RWPE2 (cell line): ENCODE results near the gene BIRC5.

Source experiments
- ATAC-seq: fragments of 200-7000 bp; cut with Tn5 transposase; 3 replicates; pipeline ENCODE4 v1.9.1; 2021; ENCODE audit warnings: low read depth
- DNase-seq: peaks from one replicate; pipeline ENCODE4 v3.0.0-alpha.2; 2020; ENCODE audit warnings: low spot score
- H3K27ac ChIP-seq: fragments of 450-650 bp; 2 replicates; pipeline ENCODE4 v1.5.1; 2017; ENCODE audit warnings: mild to moderate bottlenecking; ENCODE audit not compliant: poor library complexity, severe bottlenecking
- H3K27me3 ChIP-seq: fragments of 250-450 bp; sonication (Bioruptor Pico); 2 replicates; pipeline ENCODE4 v1.5.1; 2021; ENCODE audit warnings: mild to moderate bottlenecking, moderate library complexity; ENCODE audit not compliant: insufficient read depth, poor library complexity, severe bottlenecking
- H3K36me3 ChIP-seq: fragments of 250-450 bp; sonication (Bioruptor Pico); 2 replicates; pipeline ENCODE4 v1.5.1; 2020; ENCODE audit warnings: low read depth, mild to moderate bottlenecking, moderate library complexity
- H3K4me1 ChIP-seq: fragments of 250-450 bp; sonication (Bioruptor Pico); 2 replicates; pipeline ENCODE4 v1.5.1; 2021; ENCODE audit warnings: mild to moderate bottlenecking, moderate library complexity; ENCODE audit not compliant: insufficient read depth, poor library complexity, severe bottlenecking
- H3K4me3 ChIP-seq: fragments of 250-450 bp; sonication (Bioruptor Pico); 2 replicates; pipeline ENCODE4 v1.5.1; 2021; ENCODE audit warnings: mild to moderate bottlenecking, moderate library complexity; ENCODE audit not compliant: severe bottlenecking
- H3K9me3 ChIP-seq: fragments of 250-450 bp; sonication (Bioruptor Pico); 2 replicates; pipeline ENCODE4 v1.5.1; 2021; ENCODE audit warnings: mild to moderate bottlenecking, moderate library complexity; ENCODE audit not compliant: severe bottlenecking
- CTCF ChIP-seq: fragments of 450-650 bp; IDR thresholded peaks from one replicate; pipeline ENCODE4 v1.5.1; 2017; ENCODE audit warnings: mild to moderate bottlenecking, moderate library complexity; ENCODE audit not compliant: poor library complexity, severe bottlenecking

The BIRC5 gene

GRCh38 chr17:78266231-78266631 lies 52.2 kb downstream of the BIRC5 start:
- no peak for TF ChIP-seq CTCF
- H3K27ac ChIP-seq = no peak overlapping the region
- no peak for ATAC-seq
- H3K36me3 ChIP-seq = no peaks in the 10 kb centered on the region
- H3K27me3 ChIP-seq = no peaks in the 10 kb centered on the region
- H3K4me3 ChIP-seq = no peak overlapping the region
- H3K4me1 ChIP-seq = no peaks in the 10 kb centered on the region
- no peak for DNase-seq
- H3K9me3 ChIP-seq = no peaks in the 10 kb centered on the region

DNA sequence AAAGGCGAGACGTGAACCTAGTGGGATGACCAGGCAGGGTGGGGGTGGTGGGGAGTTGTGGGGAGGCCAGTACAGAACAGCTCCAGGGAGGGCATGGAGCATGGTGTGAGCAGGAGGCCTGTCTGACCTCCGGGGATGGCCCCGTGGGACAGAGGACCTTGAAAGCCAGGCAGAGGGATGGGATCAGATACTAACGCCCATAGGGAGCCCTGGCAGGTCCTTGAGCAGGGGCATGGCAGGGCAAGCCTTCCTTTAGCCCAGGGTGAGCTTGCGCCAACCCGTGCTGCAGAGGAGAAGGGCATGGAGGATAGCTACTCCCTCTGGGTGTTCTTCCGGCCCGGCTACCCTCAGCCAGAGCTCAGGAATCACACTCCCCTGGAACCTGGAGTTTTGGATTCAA lies 52.7 kb downstream of the BIRC5 start:
- H3K36me3 ChIP-seq = no peaks in the 10 kb centered on the region
- H3K4me1 ChIP-seq = no peaks in the 10 kb centered on the region
- no peaks in the 10 kb centered on the region for H3K9me3 ChIP-seq
- H3K4me3 ChIP-seq = no peak overlapping the region
- no peak overlapping the region for H3K27ac ChIP-seq
- no peak for TF ChIP-seq CTCF
- H3K27me3 ChIP-seq = no peaks in the 10 kb centered on the region
- no peak for ATAC-seq
- no peak for DNase-seq

GRCh38 chr17:78267253-78268073 lies 53.4 kb downstream of the BIRC5 start:
- Histone ChIP-seq H3K9me3 (no peaks in the 10 kb centered on the region), H3K27ac (no peak overlapping the region), H3K36me3 (no peaks in the 10 kb centered on the region), H3K4me3 (no peak overlapping the region), H3K4me1 (no peaks in the 10 kb centered on the region), H3K27me3 (no peaks in the 10 kb centered on the region)
- ATAC-seq (no peak), DNase-seq (no peak)
- no peak for TF ChIP-seq CTCF

DNA sequence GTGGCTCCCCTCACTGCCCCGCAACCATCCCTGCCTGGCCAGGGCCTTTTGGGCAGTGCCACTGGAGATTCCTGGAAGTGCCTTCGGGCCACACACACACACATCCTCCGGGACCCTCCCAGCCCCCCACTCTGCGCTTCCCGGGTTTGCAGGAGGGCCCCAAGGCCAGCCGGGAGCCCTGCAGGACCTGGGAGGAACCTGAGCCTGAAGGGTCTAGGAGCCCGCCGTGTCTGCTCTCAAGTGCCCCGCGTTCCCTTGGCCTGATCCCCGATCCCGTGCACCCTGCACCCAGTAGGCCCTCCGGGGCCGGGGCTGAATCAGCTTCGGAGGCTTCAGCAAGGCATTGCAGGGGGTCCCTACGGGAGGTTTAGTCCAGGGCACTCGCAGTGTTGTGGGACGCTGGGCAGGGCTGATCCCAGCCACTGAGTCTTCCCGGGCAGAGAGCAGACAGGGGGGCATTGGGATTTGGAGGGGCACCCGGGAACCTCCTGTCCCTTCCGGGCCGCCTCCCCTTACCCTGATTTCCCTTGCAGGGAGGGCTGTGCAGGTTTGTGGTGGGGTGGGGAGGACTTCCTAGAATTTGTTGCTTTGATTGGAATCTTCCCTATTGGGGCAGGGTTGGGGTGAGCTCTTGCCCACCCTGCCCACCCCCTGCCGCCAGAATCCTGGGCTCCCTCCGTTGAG lies 54.3 kb downstream of the BIRC5 start:
- Histone ChIP-seq H3K27ac (no peak overlapping the region), H3K4me3 (no peak overlapping the region), H3K36me3 (no peaks in the 10 kb centered on the region), H3K9me3 (no peaks in the 10 kb centered on the region), H3K4me1 (no peaks in the 10 kb centered on the region), H3K27me3 (no peaks in the 10 kb centered on the region)
- no peak for ATAC-seq
- no peak for TF ChIP-seq CTCF
- peak; percentile 57 for DNase-seq
